ENCODE measurements around the gene PRR29.

GRCh38 chr17:63949576-63950250 is 48.4 kb upstream of the PRR29 start:
- TF ChIP-seq CTCF (IDR thresholded peaks at IDR 0.05) (no peak), POLR2A (IDR thresholded peaks at IDR 0.05) (no peak), EP300 (IDR thresholded peaks at IDR 0.05) (no peak), POLR2AphosphoS5 (IDR thresholded peaks at IDR 0.05) (no peak)

Data from sigmoid colon (tissue), 4 donors.